Heart left ventricle (tissue), 16 donors: ENCODE results near the gene PRKCB. TPM values are rescaled to one million over a fixed set of nuclear protein-coding genes. Genes with fewer than 3 reads are reported as not detected.

Source experiments
- ATAC-seq, 4 donors: fragments of 200-7000 bp; cut with Tn5 transposase; one replicate each; pipeline ENCODE4 v1.9.1; 2020 to 2022; ENCODE audit warnings: moderate library complexity in 4 of 4, mild to moderate bottlenecking in 3 of 4, moderate number of reproducible peaks in 1 of 4
- DNase-seq, 5 donors: peaks; one replicate each; pipeline ENCODE4 v3.0.0-alpha.2; 2020
- H3K27ac ChIP-seq, 12 donors: fragments of 200-600 bp; sonication (generic) in 4 of 12; one replicate each; pipeline versions ENCODE4 v1.5.0 to v1.8.0; 2016 to 2022; ENCODE audit warnings: mild to moderate bottlenecking in 2 of 12
- H3K27me3 ChIP-seq, 9 donors: fragments of 200-600 bp; sonication (generic) in 2 of 9; one replicate each; pipeline versions ENCODE4 v1.5.1 to v1.8.0; 2016 to 2022; ENCODE audit warnings: mild to moderate bottlenecking in 3 of 9
- H3K36me3 ChIP-seq, 9 donors: fragments of 200-600 bp; sonication (generic) in 2 of 9; one replicate each; pipeline versions ENCODE4 v1.5.0 to v1.8.0; 2018 to 2022; ENCODE audit warnings: mild to moderate bottlenecking in 2 of 9
- H3K4me1 ChIP-seq, 12 donors: fragments of 200-600 bp; sonication (generic) in 4 of 12; one replicate each; pipeline versions ENCODE4 v1.5.0 to v1.8.0; 2016 to 2022; ENCODE audit warnings: mild to moderate bottlenecking in 3 of 12
- H3K4me3 ChIP-seq, 12 donors: fragments of 200-600 bp; sonication (generic) in 4 of 12; one replicate each; pipeline versions ENCODE4 v1.5.0 to v1.8.0; 2017 to 2022; ENCODE audit warnings: mild to moderate bottlenecking in 9 of 12, moderate library complexity in 4 of 12
- H3K9me3 ChIP-seq, 12 donors: fragments of 200-600 bp; sonication (generic) in 4 of 12; one replicate each; pipeline versions ENCODE4 v1.5.0 to v1.8.0; 2016 to 2022; ENCODE audit warnings: mild to moderate bottlenecking in 1 of 12
- POLR2A ChIP-seq, 2 donors: fragments of 450-650 bp; IDR thresholded peaks; one replicate each; pipeline ENCODE4 v1.6.1; 2017; ENCODE audit warnings: antibody characterized with exemption in 2 of 2, mild to moderate bottlenecking in 2 of 2, moderate library complexity in 2 of 2
- intact Hi-C, 10 donors: fragments of 100-400 bp; cut with DNase I; formaldehyde crosslinking; loops; one replicate each; pipeline versions ENCODE4 v1.11.1 to v1.14.2; 2022
- microRNA-seq, 4 donors: library from miRNA; unstranded; fragments of <30 nt; microRNA quantifications; one replicate each; pipeline versions ENCODE4 to v1.2.0, GENCODE V29; 2017 to 2020
- polyA plus RNA-seq, 2 donors: library from polyadenylated mRNA; stranded (reverse); fragments of 200-250 nt; gene quantifications; one replicate each; pipeline ENCODE4 v1.2.3, GENCODE V29; 2013
- total RNA-seq, 9 donors: library from RNA; depleted of rRNA in 2 of 9; stranded (reverse); fragments of >200 nt in 2 of 9; fragmentation: NEBNext Ultra II Directional in 3 of 9; extraction: Animal tissue kit (Norgen Biotek cat#: 25700) in 3 of 9; gene quantifications; one replicate each; pipeline versions ENCODE4 v1.1.0 to v1.2.4, GENCODE V29; 2016 to 2023
- TF ChIP-seq, protein P1 (sequence below), 12 donors: fragments of 200-600 bp; sonication (generic) in 4 of 12; IDR thresholded peaks; one replicate each; pipeline versions ENCODE4 v1.5.0 to v1.8.0; 2018 to 2022; ENCODE audit warnings: antibody characterized with exemption in 12 of 12, mild to moderate bottlenecking in 5 of 12
- donor health status: ischemic (EF 13 %, LVEDD 7.1; RV severe dilation, severe dysfunction).
- donor health status: healthy with polysubstance abuse.
- donor health status: DM: no; HTN: yes; CAD: no.
- donor health status: DM: no; HTN: no; CAD: no.
- donor health status: ischemic (EF 25% LVEDD 6.9; RV normal size, moderate dysfunction).
- donor health status: ischemic (EF 25% LVEDD 5.7; RV mildly dilated, moderate dysfunction).
- donor health status: healthy.
- donor health status: DM: yes; HTN: yes; CAD: no.
- donor health status: ischemic (EF 35%, LVEDD 5.7; RV mildly dilated, moderate dysfunction).
- donor health status: nonischemic (EF 11% LVEDD 7.7; RV severe dilation, severe dysfunction).
- donor health status: DM: yes; HTN: yes; CAD: no.
- donor health status: PGD.
- donor health status: ischemic (EF 29% LVEDD 5.4; RV normal size, mild dysfunction).
- donor health status: nonischemic (EF 23%, LVEDD 6.1; RV moderate dilation, normal function).

The PRKCB gene
- total and polyA plus RNA-seq, 11 donors, result 0.30 to 18.4 (median 1.7) TPM

DNA sequence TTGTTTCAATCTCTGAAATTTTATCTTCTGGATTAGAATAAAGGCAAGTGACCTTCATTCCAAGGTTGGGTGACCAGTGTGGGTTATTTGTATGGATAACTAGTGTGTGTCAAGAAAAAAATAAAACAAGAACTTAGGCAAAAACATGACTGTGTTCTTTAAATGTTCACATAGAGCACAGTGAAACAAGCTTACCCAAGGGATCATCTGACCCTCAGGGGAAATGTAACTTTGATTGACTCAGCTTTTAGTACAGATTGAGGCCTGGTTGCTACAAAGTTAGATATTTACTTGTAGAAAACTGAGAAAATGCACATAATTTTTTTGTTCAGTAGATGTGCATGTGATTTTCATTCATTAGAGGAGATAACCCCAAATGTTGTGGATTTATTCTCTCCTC lies 427.0 kb downstream of the PRKCB start:
- Histone ChIP-seq H3K4me3 (no peak overlapping the region), H3K4me1 (no peaks in the 10 kb centered on the region), H3K9me3 (no peaks in the 10 kb centered on the region), H3K27ac (no peak overlapping the region), H3K27me3 (peaks cover 0 to 36% (median 6%) of the 10 kb centered on the region in 9 donors), H3K36me3 (no peaks in the 10 kb centered on the region)
- no peak for ATAC-seq
- intact Hi-C loops, result loop anchor here in 1 of 10 donors (10.0 kb wide), 1 partner anchor 232 kb away; no protein-coding TSS in a partner anchor
- TF ChIP-seq, protein P1, sequence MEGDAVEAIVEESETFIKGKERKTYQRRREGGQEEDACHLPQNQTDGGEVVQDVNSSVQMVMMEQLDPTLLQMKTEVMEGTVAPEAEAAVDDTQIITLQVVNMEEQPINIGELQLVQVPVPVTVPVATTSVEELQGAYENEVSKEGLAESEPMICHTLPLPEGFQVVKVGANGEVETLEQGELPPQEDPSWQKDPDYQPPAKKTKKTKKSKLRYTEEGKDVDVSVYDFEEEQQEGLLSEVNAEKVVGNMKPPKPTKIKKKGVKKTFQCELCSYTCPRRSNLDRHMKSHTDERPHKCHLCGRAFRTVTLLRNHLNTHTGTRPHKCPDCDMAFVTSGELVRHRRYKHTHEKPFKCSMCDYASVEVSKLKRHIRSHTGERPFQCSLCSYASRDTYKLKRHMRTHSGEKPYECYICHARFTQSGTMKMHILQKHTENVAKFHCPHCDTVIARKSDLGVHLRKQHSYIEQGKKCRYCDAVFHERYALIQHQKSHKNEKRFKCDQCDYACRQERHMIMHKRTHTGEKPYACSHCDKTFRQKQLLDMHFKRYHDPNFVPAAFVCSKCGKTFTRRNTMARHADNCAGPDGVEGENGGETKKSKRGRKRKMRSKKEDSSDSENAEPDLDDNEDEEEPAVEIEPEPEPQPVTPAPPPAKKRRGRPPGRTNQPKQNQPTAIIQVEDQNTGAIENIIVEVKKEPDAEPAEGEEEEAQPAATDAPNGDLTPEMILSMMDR (IDR thresholded peaks at IDR 0.05), result no peak
- no peak for TF ChIP-seq POLR2A (IDR thresholded peaks at IDR 0.05)
- DNase-seq, result no peak

Small RNA genes lying within 50 kb of the gene (microRNA-seq; reads per million reads assigned to microRNA genes)
- 0 reads per million in 4 donors for gene MIR1273H

Other genes starting within 250 kb of the PRKCB start
- gene NDUFAB1, start 239.7 kb upstream of the PRKCB start, total RNA-seq, result 100 to 1,000 TPM; 298 to 896 (median 409) TPM
- 100 to 1,000 TPM; 582 to 605 TPM for gene NDUFAB1, start 239.7 kb upstream of the PRKCB start, polyA plus RNA-seq
- gene PALB2, start 194.7 kb upstream of the PRKCB start, total RNA-seq, result 1 to 10 TPM; 3.8 to 7.4 (median 4.5) TPM
- gene PALB2, start 194.7 kb upstream of the PRKCB start, polyA plus RNA-seq, result 1 to 10 TPM; 3.4 to 5.7 TPM
- 10 to 100 TPM; 26.8 to 56.0 (median 40.5) TPM for gene DCTN5, start 194.5 kb upstream of the PRKCB start, total RNA-seq
- gene DCTN5, start 194.5 kb upstream of the PRKCB start, polyA plus RNA-seq, result 10 to 100 TPM in 1 of 2 donors, 1 to 10 TPM in 1; 7.4 to 36.9 TPM
- 1 to 10 TPM in 6 of 9 donors, under 1 TPM in 3; 0.19 to 9.2 (median 1.1) TPM for gene PLK1, start 157.1 kb upstream of the PRKCB start, total RNA-seq
- gene PLK1, start 157.1 kb upstream of the PRKCB start, polyA plus RNA-seq, result under 1 TPM; 0.69 to 0.72 TPM
- not detected for gene ERN2, start 122.8 kb upstream of the PRKCB start, total RNA-seq
- gene ERN2, start 122.8 kb upstream of the PRKCB start, polyA plus RNA-seq, result under 1 TPM in 1 of 2 donors, not detected in 1; 0.07 TPM
- gene CHP2, start 81.0 kb upstream of the PRKCB start, total RNA-seq, result not detected
- under 1 TPM in 1 of 2 donors, not detected in 1; 0.08 TPM for gene CHP2, start 81.0 kb upstream of the PRKCB start, polyA plus RNA-seq